DND-41 (cell line): ENCODE results near the gene SPEF2.

Experiments
- CTCF ChIP-seq: IDR thresholded peaks from 2 replicates; pipeline ENCODE4 v1.5.1; 2012; ENCODE audit warnings: borderline replicate concordance, low read length, moderate library complexity, mild to moderate bottlenecking; ENCODE audit not compliant: poor library complexity, severe bottlenecking; ENCODE audit errors: extremely low read depth
- EZH2 ChIP-seq: IDR thresholded peaks from 3 replicates; pipeline ENCODE4 v1.6.1; 2012; ENCODE audit warnings: borderline replicate concordance, low read depth, mild to moderate bottlenecking, moderate library complexity, low read length, inconsistent platforms; ENCODE audit not compliant: severe bottlenecking

- no peak for TF ChIP-seq CTCF
- no peak for TF ChIP-seq EZH2
Measured at GRCh38 chr5:35783551-35783950, 165.9 kb downstream of the SPEF2 start.
